Neural cell (in vitro differentiated cells): ENCODE measurements around the gene ZNF90. TPM values are rescaled to one million over a fixed set of nuclear protein-coding genes. Genes with fewer than 3 reads are reported as not detected.

Source experiments
- H2AFZ ChIP-seq: fragments of 200-600, 300-800 bp; sonication (generic), shearing (Covaris generic); 2 replicates; pipeline ENCODE4 v1.6.0; 2014; ENCODE audit warnings: low read depth, mild to moderate bottlenecking, antibody characterized with exemption, low read length, moderate library complexity
- H3F3A ChIP-seq: fragments of 200-600 bp; shearing (Covaris generic); 2 replicates; pipeline ENCODE4 v1.6.1; 2016; ENCODE audit warnings: mild to moderate bottlenecking, moderate library complexity, mixed read lengths, antibody characterized with exemption, low read length; ENCODE audit not compliant: insufficient read depth, poor library complexity, severe bottlenecking
- H3K27ac ChIP-seq: fragments of 200-600, 300-800 bp; sonication (generic), shearing (Covaris generic); 2 replicates; pipeline ENCODE4 v1.5.1; 2014; ENCODE audit warnings: mild to moderate bottlenecking, low read length, moderate library complexity
- H3K27me3 ChIP-seq: fragments of 300-800, 200-600 bp; sonication (generic), shearing (Covaris generic); 2 replicates; pipeline ENCODE4 v1.6.0; 2014; ENCODE audit warnings: mild to moderate bottlenecking, low read depth, low read length, moderate library complexity; ENCODE audit not compliant: insufficient read depth
- H3K36me3 ChIP-seq: fragments of 300-800, 200-600 bp; sonication (generic), shearing (Covaris generic); 2 replicates; pipeline ENCODE4 v1.5.1; 2014; ENCODE audit warnings: mild to moderate bottlenecking, antibody characterized with exemption, low read length, moderate library complexity; ENCODE audit not compliant: insufficient read depth
- H3K4me2 ChIP-seq: fragments of 300-800, 200-600 bp; sonication (generic), shearing (Covaris generic); 2 replicates; pipeline ENCODE4 v1.6.0; 2014; ENCODE audit warnings: mild to moderate bottlenecking, low read length
- H3K4me3 ChIP-seq: fragments of 300-800, 200-600 bp; sonication (generic), shearing (Covaris generic); 2 replicates; pipeline ENCODE4 v1.5.1; 2014; ENCODE audit warnings: mild to moderate bottlenecking, low read length, moderate library complexity
- H3K79me2 ChIP-seq: fragments of 200-600 bp; shearing (Covaris generic); replicated peaks from 2 replicates; pipeline ENCODE4 v1.6.0; 2014; ENCODE audit warnings: mild to moderate bottlenecking, low read length, moderate library complexity; ENCODE audit not compliant: insufficient read depth
- H3K9ac ChIP-seq: fragments of 300-800, 200-600 bp; sonication (generic), shearing (Covaris generic); 2 replicates; pipeline ENCODE4 v1.6.1; 2016; ENCODE audit warnings: mild to moderate bottlenecking, low read length, mixed read lengths
- H3K9me2 ChIP-seq: fragments of 200-600 bp; shearing (Covaris generic); 2 replicates; pipeline ENCODE4 v1.6.1; 2016; ENCODE audit warnings: mild to moderate bottlenecking, low read length, mixed read lengths; ENCODE audit not compliant: insufficient read depth
- H3K9me3 ChIP-seq: fragments of 200-600, 300-800 bp; sonication (generic), shearing (Covaris generic); 2 replicates; pipeline ENCODE4 v1.6.1; 2016; ENCODE audit warnings: mild to moderate bottlenecking, mixed run types, low read length, moderate library complexity, mixed read lengths
- H4K20me1 ChIP-seq: fragments of 200-600 bp; shearing (Covaris generic); 2 replicates; pipeline ENCODE4 v1.6.1; 2016; ENCODE audit warnings: mild to moderate bottlenecking, mixed run types; ENCODE audit not compliant: insufficient read depth
- EP300 ChIP-seq: fragments of 450-650 bp; conservative IDR thresholded peaks from 2 replicates; pipeline ENCODE4 v1.6.1; 2014; ENCODE audit warnings: antibody characterized with exemption, mild to moderate bottlenecking, moderate library complexity; ENCODE audit not compliant: poor library complexity, severe bottlenecking
- EZH2 ChIP-seq: fragments of 200-600, 300-800 bp; shearing (Covaris generic), sonication (generic); IDR thresholded peaks from 2 replicates; pipeline ENCODE4 v1.6.1; 2014; ENCODE audit warnings: antibody characterized with exemption, low read length, borderline replicate concordance, mild to moderate bottlenecking; ENCODE audit not compliant: insufficient read depth, poor library complexity, severe bottlenecking
- MXI1 ChIP-seq: fragments of 450-650 bp; conservative IDR thresholded peaks from 2 replicates; pipeline ENCODE4 v1.6.1; 2014; ENCODE audit warnings: antibody characterized with exemption, mild to moderate bottlenecking; ENCODE audit not compliant: poor library complexity, severe bottlenecking
- POLR2AphosphoS5 ChIP-seq: IDR thresholded peaks from 2 replicates; pipeline ENCODE4 v1.6.1; 2012
- RAD21 ChIP-seq: fragments of 450-650 bp; conservative IDR thresholded peaks from 2 replicates; pipeline ENCODE4 v1.6.1; 2014; ENCODE audit warnings: antibody characterized with exemption, mild to moderate bottlenecking, moderate library complexity
- SMC3 ChIP-seq: fragments of 450-650 bp; conservative IDR thresholded peaks from 2 replicates; pipeline ENCODE4 v1.6.1; 2014; ENCODE audit warnings: antibody characterized with exemption, mild to moderate bottlenecking, moderate library complexity; ENCODE audit not compliant: poor library complexity
- TAF1 ChIP-seq: IDR thresholded peaks from 2 replicates; pipeline ENCODE4 v1.6.1; 2012; ENCODE audit warnings: low read depth
- polyA plus RNA-seq: library from polyadenylated mRNA; depleted of rRNA; stranded (reverse); fragments of >200 nt; gene quantifications from 2 replicates; pipeline ENCODE4 v1.2.3, GENCODE V29; 2014
- TF ChIP-seq, protein P1 (sequence below): IDR thresholded peaks from 2 replicates; pipeline ENCODE4 v1.6.1; 2012; ENCODE audit warnings: borderline replicate concordance
- TF ChIP-seq, protein P2 (sequence below): fragments of 450-650 bp; IDR thresholded peaks from 2 replicates; pipeline ENCODE4 v1.5.1; 2014; ENCODE audit warnings: antibody characterized with exemption, mild to moderate bottlenecking, moderate library complexity; ENCODE audit not compliant: poor library complexity, severe bottlenecking

ZNF90 gene
- polyA plus RNA-seq, 1 donor from 2014 or later = 0.37 TPM

DNA sequence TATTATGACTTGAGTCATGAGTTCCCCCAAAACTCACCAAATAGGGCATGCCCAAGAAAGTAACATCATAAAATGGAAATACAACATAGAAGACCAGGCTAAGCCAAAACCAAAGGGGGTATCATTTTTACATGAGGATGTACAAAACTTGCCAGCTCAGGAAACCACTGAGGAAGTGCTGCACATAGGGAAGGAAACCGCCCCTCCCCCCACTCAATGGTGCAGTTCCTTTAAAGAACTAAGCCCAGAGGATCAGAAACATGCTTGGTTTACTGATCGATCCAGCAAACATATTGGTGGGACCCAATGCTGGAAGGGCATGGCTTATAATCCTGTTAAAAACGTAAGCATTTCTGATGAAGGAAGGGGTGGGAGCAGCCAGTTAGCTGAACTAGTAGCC lies 85.0 kb downstream of the ZNF90 start:
- Histone ChIP-seq H3K27me3 (no peaks in the 10 kb centered on the region), H4K20me1 (no peaks in the 10 kb centered on the region), H2AFZ (no peak overlapping the region), H3K4me2 (no peak overlapping the region), H3K9me2 (no peaks in the 10 kb centered on the region), H3K9ac (no peak overlapping the region), H3K36me3 (no peaks in the 10 kb centered on the region), H3K4me3 (no peak overlapping the region), H3K27ac (no peak overlapping the region), H3K79me2 (peaks cover 4% of the 10 kb centered on the region), H3K9me3 (no peaks in the 10 kb centered on the region), H3F3A (no peaks in the 10 kb centered on the region)
- TF ChIP-seq TAF1 (no peak), SMC3 (no peak), MXI1 (no peak)

DNA sequence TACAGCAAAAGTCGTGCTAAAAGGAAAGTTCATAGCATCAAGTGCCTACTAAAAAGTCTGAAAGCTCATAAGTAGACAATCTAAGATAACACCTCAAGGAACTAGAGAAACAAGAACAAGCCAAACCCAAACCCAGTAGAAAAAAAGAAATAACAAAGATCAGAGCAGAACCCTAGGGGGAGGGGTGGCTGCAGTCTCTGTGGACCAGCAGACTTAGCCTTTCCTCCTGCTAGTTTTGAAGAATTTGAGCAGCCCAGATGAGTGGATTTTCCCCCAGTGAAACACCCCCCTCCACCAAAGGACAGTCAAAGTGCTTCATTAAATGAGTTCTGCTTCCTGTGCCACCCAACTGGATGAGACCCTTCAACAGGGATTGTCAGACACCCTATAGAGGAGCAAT lies 86.7 kb downstream of the ZNF90 start:
- no peaks in the 10 kb centered on the region for H3K27me3 ChIP-seq
- no peaks in the 10 kb centered on the region for H3K9me2 ChIP-seq
- no peak overlapping the region for H3K4me3 ChIP-seq
- TF ChIP-seq EZH2 (no peak), MXI1 (no peak), EP300 (no peak), TAF1 (no peak)
- H3K9me3 ChIP-seq = no peaks in the 10 kb centered on the region
- H3K36me3 ChIP-seq = no peaks in the 10 kb centered on the region
- H3K9ac ChIP-seq = no peak overlapping the region
- peaks cover 8% of the 10 kb centered on the region for H3K79me2 ChIP-seq
- H3K4me2 ChIP-seq = no peak overlapping the region
- H4K20me1 ChIP-seq = no peaks in the 10 kb centered on the region
- H3K27ac ChIP-seq = no peak overlapping the region
- H3F3A ChIP-seq = no peaks in the 10 kb centered on the region
- H2AFZ ChIP-seq = no peak overlapping the region

DNA sequence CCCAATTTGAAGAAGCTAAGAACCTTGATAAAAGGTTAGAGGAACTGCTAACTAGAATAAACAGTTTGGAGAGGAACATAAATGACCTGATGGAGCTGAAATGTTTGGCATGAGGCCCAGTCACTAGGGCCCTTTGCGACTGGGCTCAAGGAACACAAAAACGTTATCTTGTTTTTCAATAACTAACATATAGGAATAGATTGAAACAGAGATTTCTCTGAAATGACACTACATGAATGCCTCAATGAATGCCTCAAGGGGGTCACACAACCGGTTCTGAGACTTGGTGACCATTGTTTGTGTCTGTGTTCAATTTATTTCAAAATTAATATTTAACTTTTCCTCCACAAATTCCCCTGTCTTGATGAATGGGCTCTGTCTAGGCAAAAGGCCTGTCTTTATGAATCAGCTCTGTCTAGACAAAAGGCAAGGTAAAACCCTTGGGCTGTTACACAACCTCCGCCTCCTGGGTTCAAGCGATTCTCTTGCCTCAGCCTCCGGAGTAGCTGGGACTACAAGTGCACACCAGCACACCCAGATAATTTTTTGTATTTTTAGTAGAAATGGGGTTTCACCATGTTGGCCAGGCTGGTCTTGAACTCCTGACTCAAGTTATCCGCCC lies 88.3 kb downstream of the ZNF90 start:
- Histone ChIP-seq H2AFZ (no peak overlapping the region), H3K79me2 (peaks cover 8% of the 10 kb centered on the region), H3K4me2 (no peak overlapping the region), H3K9ac (no peak overlapping the region), H4K20me1 (no peaks in the 10 kb centered on the region), H3K9me2 (no peaks in the 10 kb centered on the region), H3K27ac (no peak overlapping the region), H3K4me3 (no peak overlapping the region), H3F3A (no peaks in the 10 kb centered on the region), H3K36me3 (no peaks in the 10 kb centered on the region), H3K27me3 (no peaks in the 10 kb centered on the region), H3K9me3 (no peaks in the 10 kb centered on the region)
- TF ChIP-seq SMC3 = no peak
- TF ChIP-seq TAF1 = no peak

DNA sequence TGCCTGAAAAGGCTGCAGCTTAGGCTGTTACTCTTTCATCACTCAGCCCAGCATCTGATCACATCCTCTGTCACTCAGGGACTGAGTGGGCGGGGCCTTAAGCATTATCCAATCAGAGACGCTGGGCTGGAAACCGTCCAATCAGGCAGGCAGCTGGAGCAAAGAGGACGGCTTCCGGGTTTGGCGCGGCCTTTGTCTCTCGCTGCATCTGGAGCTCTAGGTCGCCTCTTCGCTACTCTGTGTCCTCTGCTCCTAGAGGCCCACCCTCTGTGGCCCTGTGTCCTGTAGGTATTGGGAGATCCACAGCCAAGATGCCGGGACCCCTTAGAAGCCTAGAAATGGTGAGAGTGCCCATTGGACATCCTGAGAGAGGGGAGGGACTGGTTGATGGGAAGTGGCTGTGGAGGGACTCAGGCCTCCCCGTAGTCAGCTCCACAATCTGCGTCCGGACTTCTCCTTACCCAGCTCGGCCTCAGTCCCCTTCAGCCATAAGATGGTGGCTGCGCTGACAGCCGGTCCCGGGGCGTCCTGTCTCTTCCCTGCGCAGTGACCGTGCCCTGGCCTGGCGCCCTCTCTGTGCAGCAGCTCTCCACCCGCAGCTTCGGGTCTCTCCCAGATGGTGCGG lies 89.3 kb downstream of the ZNF90 start, which contains the start of gene ZNF486:
Gene ZNF486 (plus strand): TSS at position 195 of the 625 bp plus-strand sequence. CDS start 117 bp downstream, at position 312.
- peak within 1 kb of the TSS; percentile 80 for H3K4me3 ChIP-seq
- TF ChIP-seq SMC3 (peak; percentile 48), MXI1 (peak; percentile 90), EP300 (no peak), RAD21 (peak; percentile 52), TAF1 (peak; percentile 62), POLR2AphosphoS5 (peak; percentile 84), EZH2 (no peak)
- TF ChIP-seq, protein P1, sequence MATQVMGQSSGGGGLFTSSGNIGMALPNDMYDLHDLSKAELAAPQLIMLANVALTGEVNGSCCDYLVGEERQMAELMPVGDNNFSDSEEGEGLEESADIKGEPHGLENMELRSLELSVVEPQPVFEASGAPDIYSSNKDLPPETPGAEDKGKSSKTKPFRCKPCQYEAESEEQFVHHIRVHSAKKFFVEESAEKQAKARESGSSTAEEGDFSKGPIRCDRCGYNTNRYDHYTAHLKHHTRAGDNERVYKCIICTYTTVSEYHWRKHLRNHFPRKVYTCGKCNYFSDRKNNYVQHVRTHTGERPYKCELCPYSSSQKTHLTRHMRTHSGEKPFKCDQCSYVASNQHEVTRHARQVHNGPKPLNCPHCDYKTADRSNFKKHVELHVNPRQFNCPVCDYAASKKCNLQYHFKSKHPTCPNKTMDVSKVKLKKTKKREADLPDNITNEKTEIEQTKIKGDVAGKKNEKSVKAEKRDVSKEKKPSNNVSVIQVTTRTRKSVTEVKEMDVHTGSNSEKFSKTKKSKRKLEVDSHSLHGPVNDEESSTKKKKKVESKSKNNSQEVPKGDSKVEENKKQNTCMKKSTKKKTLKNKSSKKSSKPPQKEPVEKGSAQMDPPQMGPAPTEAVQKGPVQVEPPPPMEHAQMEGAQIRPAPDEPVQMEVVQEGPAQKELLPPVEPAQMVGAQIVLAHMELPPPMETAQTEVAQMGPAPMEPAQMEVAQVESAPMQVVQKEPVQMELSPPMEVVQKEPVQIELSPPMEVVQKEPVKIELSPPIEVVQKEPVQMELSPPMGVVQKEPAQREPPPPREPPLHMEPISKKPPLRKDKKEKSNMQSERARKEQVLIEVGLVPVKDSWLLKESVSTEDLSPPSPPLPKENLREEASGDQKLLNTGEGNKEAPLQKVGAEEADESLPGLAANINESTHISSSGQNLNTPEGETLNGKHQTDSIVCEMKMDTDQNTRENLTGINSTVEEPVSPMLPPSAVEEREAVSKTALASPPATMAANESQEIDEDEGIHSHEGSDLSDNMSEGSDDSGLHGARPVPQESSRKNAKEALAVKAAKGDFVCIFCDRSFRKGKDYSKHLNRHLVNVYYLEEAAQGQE = peak; percentile 80
- TF ChIP-seq, protein P2, sequence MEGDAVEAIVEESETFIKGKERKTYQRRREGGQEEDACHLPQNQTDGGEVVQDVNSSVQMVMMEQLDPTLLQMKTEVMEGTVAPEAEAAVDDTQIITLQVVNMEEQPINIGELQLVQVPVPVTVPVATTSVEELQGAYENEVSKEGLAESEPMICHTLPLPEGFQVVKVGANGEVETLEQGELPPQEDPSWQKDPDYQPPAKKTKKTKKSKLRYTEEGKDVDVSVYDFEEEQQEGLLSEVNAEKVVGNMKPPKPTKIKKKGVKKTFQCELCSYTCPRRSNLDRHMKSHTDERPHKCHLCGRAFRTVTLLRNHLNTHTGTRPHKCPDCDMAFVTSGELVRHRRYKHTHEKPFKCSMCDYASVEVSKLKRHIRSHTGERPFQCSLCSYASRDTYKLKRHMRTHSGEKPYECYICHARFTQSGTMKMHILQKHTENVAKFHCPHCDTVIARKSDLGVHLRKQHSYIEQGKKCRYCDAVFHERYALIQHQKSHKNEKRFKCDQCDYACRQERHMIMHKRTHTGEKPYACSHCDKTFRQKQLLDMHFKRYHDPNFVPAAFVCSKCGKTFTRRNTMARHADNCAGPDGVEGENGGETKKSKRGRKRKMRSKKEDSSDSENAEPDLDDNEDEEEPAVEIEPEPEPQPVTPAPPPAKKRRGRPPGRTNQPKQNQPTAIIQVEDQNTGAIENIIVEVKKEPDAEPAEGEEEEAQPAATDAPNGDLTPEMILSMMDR = peak; percentile 11
- H3F3A ChIP-seq = no peaks in the 10 kb centered on the region
- no peaks in the 10 kb centered on the region for H3K9me2 ChIP-seq
- H3K36me3 ChIP-seq = no peaks in the 10 kb centered on the region
- no peaks in the 10 kb centered on the region for H3K9me3 ChIP-seq
- H3K79me2 ChIP-seq = peaks cover 8% of the 10 kb centered on the region
- peak within 1 kb of the TSS; percentile 70 for H3K9ac ChIP-seq
- peak within 1 kb of the TSS; percentile 59 for H2AFZ ChIP-seq
- H3K27me3 ChIP-seq = no peaks in the 10 kb centered on the region
- H4K20me1 ChIP-seq = no peaks in the 10 kb centered on the region
- H3K27ac ChIP-seq = peak within 1 kb of the TSS; percentile 60
- peak within 1 kb of the TSS; percentile 57 for H3K4me2 ChIP-seq
